HepG2 (cell line): ENCODE results near the gene TMEM14A. TPM values are rescaled to one million over a fixed set of nuclear protein-coding genes. Genes with fewer than 3 reads are reported as not detected.

Experiments used
- ATAC-seq: fragments of 200-7000 bp; cut with Tn5 transposase; 3 replicates; pipeline ENCODE4 v1.9.1; 2020; ENCODE audit warnings: mild to moderate bottlenecking, moderate library complexity
- BruUV-seq: library from RNA; stranded (reverse); fragments of 400-500 nt; replicated peaks from 2 replicates; lab custom pipeline; 2021; lab: Mats Ljungman, UMichigan
- CTCF ChIA-PET: fragments of 300-600 bp; formaldehyde crosslinking; extraction: SDS; loops from one replicate; lab custom pipeline; 2021; ENCODE audit warnings: low total read pairs, inconsistent platforms, low intra/inter-chr PET ratio; lab: Yijun Ruan, JAX
- POLR2A ChIA-PET: fragments of 350-600 bp; sonication (Branson Sonifier 250); formaldehyde crosslinking; loops from one replicate; lab custom pipeline; 2020; ENCODE audit warnings: antibody characterized with exemption, inconsistent platforms; lab: Yijun Ruan, JAX
- DNase-seq: peaks from one replicate; pipeline ENCODE4 v3.0.0-alpha.2; 2015; ENCODE audit warnings: low spot score
- FAIRE-seq: peaks from 3 replicates; lab custom pipeline; 2011; peaks lifted over from hg19 to GRCh38; lab: Jason Lieb, UNC
- H2AFZ ChIP-seq: one replicate; pipeline ENCODE4 v1.6.1; 2011; ENCODE audit warnings: low read length, inconsistent platforms
- H3K27ac ChIP-seq: fragments of 300-600 bp; 3 replicates; pipeline ENCODE4 v1.8.0; 2011; ENCODE audit warnings: mixed run types, mild to moderate bottlenecking, mixed read lengths, low read length, inconsistent platforms; ENCODE audit not compliant: insufficient read depth; ENCODE audit errors: extremely low read length
- H3K27me3 ChIP-seq, 2 experiments: fragments of 200-600 bp in 1 of 2; 2 replicates in 1 of 2; 3 replicates in 1 of 2; pipeline versions ENCODE4 v1.6.0 to v1.8.0; 2011; ENCODE audit warnings: low read length in 2 of 2, mild to moderate bottlenecking in 2 of 2, moderate library complexity in 2 of 2, inconsistent platforms in 1 of 2; ENCODE audit not compliant: insufficient read depth in 2 of 2, control insufficient read depth in 1 of 2
- H3K36me3 ChIP-seq, 2 experiments: fragments of 200-600 bp in 1 of 2; replicated peaks in 1 of 2; 2 replicates in 1 of 2; 3 replicates in 1 of 2; pipeline versions ENCODE4 v1.5.1 to v1.8.0; 2011; ENCODE audit warnings: low read length in 2 of 2, inconsistent platforms in 1 of 2; ENCODE audit not compliant: insufficient read depth in 2 of 2, control insufficient read depth in 1 of 2
- H3K4me1 ChIP-seq: 2 replicates; pipeline ENCODE4 v1.5.1; 2012; ENCODE audit warnings: low read length, inconsistent platforms; ENCODE audit not compliant: insufficient read depth
- H3K4me2 ChIP-seq: 2 replicates; pipeline ENCODE4 v1.6.0; 2011; ENCODE audit warnings: low read depth, low read length, inconsistent platforms
- H3K4me3 ChIP-seq, 3 experiments: fragments of 200-600 bp in 1 of 3; sonication (generic), shearing (Covaris generic) in 1 of 3; replicated peaks in 1 of 3; 2 replicates each; pipeline ENCODE4 v1.5.1; 2011 to 2016; ENCODE audit warnings: low read length in 3 of 3, inconsistent platforms in 2 of 3, low read depth in 2 of 3, mild to moderate bottlenecking in 2 of 3, control low read depth in 1 of 3, mixed read lengths in 1 of 3; ENCODE audit not compliant: insufficient read depth in 1 of 3
- H3K79me2 ChIP-seq: one replicate; pipeline ENCODE4 v1.6.1; 2011; ENCODE audit warnings: low read length, inconsistent platforms; ENCODE audit not compliant: insufficient read depth
- H3K9ac ChIP-seq: 2 replicates; pipeline ENCODE4 v1.6.0; 2011; ENCODE audit warnings: mild to moderate bottlenecking, low read depth, low read length, inconsistent platforms; ENCODE audit not compliant: insufficient read depth
- H3K9me3 ChIP-seq: 2 replicates; pipeline ENCODE4 v1.5.1; 2012; ENCODE audit warnings: mild to moderate bottlenecking, low read length
- H4K20me1 ChIP-seq: 2 replicates; pipeline ENCODE4 v1.6.0; 2011; ENCODE audit warnings: inconsistent platforms, mild to moderate bottlenecking, low read length, moderate library complexity; ENCODE audit not compliant: insufficient read depth
- HOXA3 ChIP-seq: sonication (generic); formaldehyde crosslinking; IDR thresholded peaks from 2 replicates; pipeline ENCODE4 v1.5.0; 2020; ENCODE audit warnings: missing genetic modification reagents
- JUNB ChIP-seq: sonication (generic); formaldehyde crosslinking; IDR thresholded peaks from 2 replicates; pipeline ENCODE4 v1.8.0; 2022; ENCODE audit warnings: missing genetic modification reagents, mild to moderate bottlenecking, borderline replicate concordance
- MAFF ChIP-seq: IDR thresholded peaks from 2 replicates; pipeline ENCODE4 v1.6.1; 2011; ENCODE audit warnings: low read depth, low read length, improper control_type of control experiment
- MEIS1 ChIP-seq: sonication (generic); formaldehyde crosslinking; IDR thresholded peaks from 2 replicates; pipeline ENCODE4 v1.9.0; 2021; ENCODE audit warnings: mild to moderate bottlenecking, missing genetic modification reagents, moderate library complexity, borderline replicate concordance
- NKX3-1 ChIP-seq: sonication (generic); formaldehyde crosslinking; IDR thresholded peaks from 2 replicates; pipeline ENCODE4 v1.5.0; 2020; ENCODE audit warnings: missing genetic modification reagents
- RCOR2 ChIP-seq: IDR thresholded peaks from 2 replicates; pipeline ENCODE4 v1.6.1; 2016; ENCODE audit warnings: missing biosample characterization, missing genetic modification reagents
- ZFP82 ChIP-seq: sonication (generic); formaldehyde crosslinking; IDR thresholded peaks from 2 replicates; pipeline ENCODE4 v1.5.1; 2020; ENCODE audit warnings: mild to moderate bottlenecking, missing genetic modification reagents, borderline replicate concordance
- ZHX2 ChIP-seq, 2 experiments: sonication (generic) in 1 of 2; formaldehyde crosslinking in 1 of 2; IDR thresholded peaks; 2 replicates each; pipeline versions ENCODE4 v1.6.1 to v1.9.0; 2014 to 2022; ENCODE audit warnings: antibody characterized with exemption in 1 of 2, borderline replicate concordance in 1 of 2, inconsistent platforms in 1 of 2, low read depth in 1 of 2, missing genetic modification reagents in 1 of 2
- ZNF230 ChIP-seq: sonication (generic); formaldehyde crosslinking; IDR thresholded peaks from 2 replicates; pipeline ENCODE4 v1.4.0; 2020; ENCODE audit warnings: mild to moderate bottlenecking, missing genetic modification reagents
- ZNF232 ChIP-seq: sonication (generic); formaldehyde crosslinking; IDR thresholded peaks from 2 replicates; pipeline ENCODE4 v1.4.0; 2020; ENCODE audit warnings: missing genetic modification reagents, borderline replicate concordance
- ZNF691 ChIP-seq: sonication (generic); formaldehyde crosslinking; IDR thresholded peaks from 2 replicates; pipeline ENCODE4 v1.4.0; 2020; ENCODE audit warnings: missing genetic modification reagents, low read depth, mild to moderate bottlenecking, borderline replicate concordance
- ZNF770 ChIP-seq: sonication (generic); formaldehyde crosslinking; IDR thresholded peaks from 2 replicates; pipeline ENCODE4 v1.5.0; 2020; ENCODE audit warnings: mild to moderate bottlenecking, missing genetic modification reagents
- WGBS: methylation state at CpG from one replicate; pipeline ENCODE4 v1.1.6; 2017; ENCODE audit warnings: low lambda C conversion rate; 5-methylcytosine and 5-hydroxymethylcytosine counted together
- in situ Hi-C: cut with HindIII; loops from 2 replicates; pipeline ENCODE4 v1.10.0; 2017; ENCODE audit warnings: low pct_unique_long_range_greater_than_20kb; ENCODE audit not compliant: extremely low pct_ligation_motif_present
- intact Hi-C: fragments of 100-400 bp; cut with micrococcal nuclease; formaldehyde crosslinking; loops from one replicate; pipeline ENCODE4 v1.10.0; 2022; ENCODE audit not compliant: unreplicated experiment
- polyA plus RNA-seq, 8 experiments: library from polyadenylated mRNA; depleted of rRNA in 3 of 8; stranded (reverse) in 7 of 8; unstranded in 1 of 8; fragments of >200 nt; fragmentation: Illumina TruSeq in 4 of 8; extraction: Trizol in 4 of 8; gene quantifications; 2 replicates each; pipeline versions ENCODE4 v1.2.1 to v1.2.3, GENCODE V29; 2011 to 2016; ENCODE audit warnings: low read depth in 4 of 8, missing spikeins in 1 of 8, mixed read lengths in 1 of 8; ENCODE audit not compliant: insufficient read depth in 1 of 8
- total RNA-seq, 5 experiments: library from RNA; depleted of rRNA; stranded (reverse); fragments of >200 nt; fragmentation: Illumina TruSeq; extraction: Trizol; gene quantifications; 2 replicates each; pipeline ENCODE4 v1.2.3, GENCODE V29; 2016; ENCODE audit warnings: low read depth in 1 of 5

The TMEM14A gene
- total and polyA plus RNA-seq, 2 of the 13 experiments (the other 11 are each of a cell fraction or from before 2014, with no cell fraction given): 24.6 to 73.7 TPM

GRCh38 chr6:52663120-52663935, 7.6 kb upstream of the TMEM14A start:
- peak overlapping the region; percentile 64 for H3K27ac ChIP-seq
- peak overlapping the region; percentile 72 to 89 (median 89) for H3K4me3 ChIP-seq
- in situ Hi-C loops (loop anchor here (5.0 to 25.0 kb wide), 4 partner anchors 66 to 501 kb away; partner anchors contain the start of gene MCM3), intact Hi-C loops (loop anchor here (1.0 to 10.0 kb wide), 5 partner anchors 87 to 501 kb away; no protein-coding TSS in a partner anchor)
- H2AFZ ChIP-seq: peak overlapping the region; percentile 83
- peak overlapping the region; percentile 69 for H3K9ac ChIP-seq
- 3% methylated on average over 12 of the region's 12 CpGs for WGBS
- ChIA-PET POLR2A (interaction anchor here (1.2 to 3.0 kb wide), 6 partner anchors 11 to 247 kb away, joined by 3 to 18 read pairs (median 6); partner anchors contain the start of gene EFHC1), CTCF (interaction anchor here (0.6 to 4.6 kb wide), 12 partner anchors 11 to 821 kb away, joined by 3 to 79 read pairs (median 6); partner anchors contain the start of genes EFHC1 and TRAM2)
- H3K4me1 ChIP-seq: peaks cover 50% of the 10 kb centered on the region
- ATAC-seq: peak; percentile 40
- no TSS peak for BruUV-seq
- peaks cover 26% of the 10 kb centered on the region for H3K79me2 ChIP-seq
- peak overlapping the region; percentile 95 for H3K4me2 ChIP-seq
- no peaks in the 10 kb centered on the region for H4K20me1 ChIP-seq
- no peaks in the 10 kb centered on the region; a peak in 1 of 5 replicates for H3K27me3 ChIP-seq
- peaks cover 0 to 1% of the 10 kb centered on the region in 2 experiments; a peak in 1 of 5 replicates for H3K36me3 ChIP-seq
- peak; percentile 64 for FAIRE-seq
- peak; percentile 77 for DNase-seq
- no peaks in the 10 kb centered on the region for H3K9me3 ChIP-seq
- TF ChIP-seq MEIS1 (CRISPR knock-in tag) (no peak), ZNF232 (CRISPR knock-in tag) (peak; percentile 41; the same call in 1 of the 2 replicates), JUNB (no peak), ZNF770 (CRISPR knock-in tag) (peak; percentile 13; the same call in 1 of the 2 replicates), HOXA3 (no peak), ZFP82 (0 out of 2 replicates have a peak, but pooled peaks have one; percentile 60), ZHX2 (IDR thresholded peaks at IDR 0.05; ENCODE audit: low read depth) (no peak), ZHX2 (CRISPR knock-in tag; IDR thresholded peaks at IDR 0.05; ENCODE audit: borderline replicate concordance) (0 out of 2 replicates have a peak, but pooled peaks have one; percentile 72), RCOR2 (CRISPR knock-in tag) (peak; percentile 60), MAFF (no peak), NKX3-1 (CRISPR knock-in tag) (0 out of 2 replicates have a peak, but pooled peaks have one; percentile 59), ZNF691 (CRISPR knock-in tag) (no peak; the same call in none of the 2 replicates), ZNF230 (CRISPR knock-in tag) (no peak)
